HFF-Myc (cell line): ENCODE results near the gene FOXJ3.

Experiments used
- DNase-seq: peaks from one replicate; pipeline ENCODE4 v3.0.0-alpha.2; 2011; ENCODE audit warnings: low read depth; ENCODE audit errors: extremely low read depth
- H3K4me3 ChIP-seq: replicated peaks from 2 replicates; pipeline ENCODE4 v1.5.1; 2011; ENCODE audit warnings: low read depth, mild to moderate bottlenecking, control low read depth, low read length
- TF ChIP-seq, protein P1 (sequence below): IDR thresholded peaks from 2 replicates; pipeline ENCODE4 v1.5.1; 2012; ENCODE audit warnings: mild to moderate bottlenecking, low read depth, low read length, control low read depth; ENCODE audit errors: missing control alignments

The FOXJ3 gene

DNA sequence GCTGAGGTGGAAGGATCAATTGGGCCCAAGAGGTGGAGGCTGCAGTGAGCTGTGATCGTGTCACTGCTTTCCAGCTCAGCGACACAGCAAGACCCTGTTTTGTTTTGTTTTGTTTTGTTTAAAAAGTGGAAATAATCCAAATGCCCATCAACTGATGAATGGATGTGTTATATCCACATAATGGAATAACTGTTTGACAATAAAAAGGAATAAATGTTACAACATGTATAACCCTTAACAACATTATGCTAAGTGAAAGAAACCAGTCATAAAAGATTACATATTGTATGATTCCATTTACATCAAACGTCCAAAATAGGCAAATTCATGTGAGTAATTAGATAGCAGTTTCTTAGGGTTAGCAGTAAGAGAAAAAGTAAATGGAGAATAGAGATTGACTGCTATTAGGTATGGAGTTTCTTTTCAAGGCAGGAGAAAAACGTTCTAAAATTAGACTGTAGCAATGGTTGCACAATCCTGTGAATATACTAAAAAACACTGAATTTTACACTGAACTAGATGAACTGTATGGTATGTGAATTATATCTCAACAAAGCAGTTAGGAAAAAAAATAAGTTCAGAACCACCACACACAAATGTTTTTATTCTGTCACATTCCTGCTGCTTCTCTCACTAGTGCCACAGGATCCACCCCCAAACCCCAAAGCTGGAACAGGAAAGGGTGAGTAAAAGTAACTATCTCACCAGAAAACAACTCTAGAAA, 15.7 kb downstream of the FOXJ3 start:
- DNase-seq, result no peak
- TF ChIP-seq, protein P1, sequence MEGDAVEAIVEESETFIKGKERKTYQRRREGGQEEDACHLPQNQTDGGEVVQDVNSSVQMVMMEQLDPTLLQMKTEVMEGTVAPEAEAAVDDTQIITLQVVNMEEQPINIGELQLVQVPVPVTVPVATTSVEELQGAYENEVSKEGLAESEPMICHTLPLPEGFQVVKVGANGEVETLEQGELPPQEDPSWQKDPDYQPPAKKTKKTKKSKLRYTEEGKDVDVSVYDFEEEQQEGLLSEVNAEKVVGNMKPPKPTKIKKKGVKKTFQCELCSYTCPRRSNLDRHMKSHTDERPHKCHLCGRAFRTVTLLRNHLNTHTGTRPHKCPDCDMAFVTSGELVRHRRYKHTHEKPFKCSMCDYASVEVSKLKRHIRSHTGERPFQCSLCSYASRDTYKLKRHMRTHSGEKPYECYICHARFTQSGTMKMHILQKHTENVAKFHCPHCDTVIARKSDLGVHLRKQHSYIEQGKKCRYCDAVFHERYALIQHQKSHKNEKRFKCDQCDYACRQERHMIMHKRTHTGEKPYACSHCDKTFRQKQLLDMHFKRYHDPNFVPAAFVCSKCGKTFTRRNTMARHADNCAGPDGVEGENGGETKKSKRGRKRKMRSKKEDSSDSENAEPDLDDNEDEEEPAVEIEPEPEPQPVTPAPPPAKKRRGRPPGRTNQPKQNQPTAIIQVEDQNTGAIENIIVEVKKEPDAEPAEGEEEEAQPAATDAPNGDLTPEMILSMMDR, result no peak
- no peak overlapping the region for H3K4me3 ChIP-seq

- H3K4me3 ChIP-seq, result no peak overlapping the region
- DNase-seq, result no peak
- TF ChIP-seq, protein P1, result no peak
These were observed 16.4 kb downstream of the FOXJ3 start for GRCh38 chr1:42318601-42319000.

- no peak for DNase-seq
These were observed 17.7 kb downstream of the FOXJ3 start for GRCh38 chr1:42317308-42317707.

GRCh38 chr1:42316292-42316691, 18.7 kb downstream of the FOXJ3 start:
- H3K4me3 ChIP-seq, result no peak overlapping the region
- no peak for DNase-seq
- TF ChIP-seq, protein P1, result no peak

More at GRCh38 chr1:42317308-42317707, 17.7 kb downstream of the FOXJ3 start:
- no peak overlapping the region for H3K4me3 ChIP-seq
- TF ChIP-seq, protein P1, result no peak

GRCh38 chr1:42315500-42315899, 19.5 kb downstream of the FOXJ3 start:
- DNase-seq, result no peak
- TF ChIP-seq, protein P1, result no peak
- no peak overlapping the region for H3K4me3 ChIP-seq

DNA sequence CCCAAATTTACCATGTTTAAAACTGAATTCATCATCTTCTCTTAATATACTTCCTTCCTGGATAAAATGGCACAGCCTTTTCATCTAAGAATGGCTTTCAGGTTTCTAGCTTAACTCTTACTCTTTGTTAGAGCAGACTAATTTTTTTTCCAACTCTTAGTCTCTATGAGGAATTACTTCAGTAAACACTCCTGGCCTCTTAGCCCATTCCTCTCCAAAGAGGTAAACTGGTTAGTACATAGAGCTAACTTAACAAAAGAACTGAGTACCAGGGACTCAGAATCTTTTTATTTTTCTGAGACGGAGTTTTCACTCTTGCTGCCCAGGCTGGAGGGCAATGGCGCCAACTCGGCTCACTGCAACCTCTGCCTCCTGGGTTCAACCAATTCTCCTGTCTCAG, 21.1 kb downstream of the FOXJ3 start:
- no peak for DNase-seq
- H3K4me3 ChIP-seq, result no peak overlapping the region
- TF ChIP-seq, protein P1, result no peak

GRCh38 chr1:42312576-42313212, 22.3 kb downstream of the FOXJ3 start:
- TF ChIP-seq, protein P1, result no peak
- no peak for DNase-seq
- no peak overlapping the region for H3K4me3 ChIP-seq
